ENCODE measurements around the gene PAK6.
A peak's percentile ranks its signal among the peaks of the same experiment; 100 is the strongest.

PAK6 gene

DNA sequence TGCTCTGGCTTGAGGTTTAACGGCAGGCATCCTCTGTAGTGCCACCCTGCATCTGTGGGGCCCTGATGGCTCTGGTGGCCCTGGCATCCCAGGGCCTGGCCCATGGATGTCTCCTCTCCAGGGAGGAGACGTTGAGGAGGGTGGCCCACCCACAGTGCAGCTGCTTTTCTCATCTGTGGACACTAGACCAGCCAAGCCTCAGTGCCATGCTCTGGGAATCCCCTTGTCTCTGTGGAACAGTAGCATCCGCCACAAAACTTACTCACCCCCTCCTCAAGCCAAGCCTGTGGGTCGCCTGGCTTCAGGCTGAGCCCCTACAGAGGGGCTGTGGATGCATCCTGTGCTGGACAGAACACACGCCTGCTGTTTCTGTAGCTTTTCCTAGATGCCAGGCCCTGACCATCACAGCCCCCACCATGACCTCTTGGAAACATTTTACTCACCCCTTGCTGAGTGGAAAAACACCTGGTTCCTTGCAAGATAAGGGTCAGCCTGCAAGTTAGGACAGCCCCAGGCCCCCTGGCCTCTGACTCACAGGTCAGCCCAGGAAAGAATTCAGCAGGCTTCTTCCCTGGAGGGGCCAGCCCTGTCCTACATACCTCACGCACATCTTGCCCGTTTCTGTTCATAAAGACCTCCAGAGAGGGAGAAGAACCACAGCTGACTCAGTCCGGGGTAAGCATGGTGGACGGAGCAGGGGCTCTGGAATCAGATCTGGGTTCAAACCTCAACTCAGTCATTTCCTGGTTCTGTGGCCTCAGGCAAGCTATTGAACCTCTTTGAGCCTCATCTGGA is 19.0 kb downstream of the PAK6 start:
- no peak for DNase-seq

- no peak for DNase-seq
Measured at GRCh38 chr15:40258544-40258943, 19.7 kb downstream of the PAK6 start.

DNA sequence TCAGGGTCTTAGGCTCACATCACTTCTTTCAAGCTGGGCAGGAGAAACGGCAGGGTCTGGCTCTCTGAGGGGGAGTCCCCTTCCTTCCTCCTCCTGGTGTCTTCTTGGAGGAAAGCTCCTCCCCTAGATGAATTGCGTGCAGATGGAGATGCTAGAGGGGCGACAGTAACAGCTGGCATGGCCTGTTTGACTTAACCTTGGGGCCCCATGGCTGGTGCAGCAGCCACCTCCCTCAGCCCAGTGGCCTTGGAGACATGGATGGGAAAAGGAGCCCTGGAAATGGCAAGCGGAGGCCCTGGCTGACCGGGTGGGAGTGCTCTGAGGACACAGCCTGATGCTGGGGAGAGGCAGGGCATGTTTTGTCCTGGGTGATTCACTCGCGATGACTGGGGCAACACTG is 20.2 kb downstream of the PAK6 start:
- no peak for DNase-seq

- no peak for DNase-seq
Measured at GRCh38 chr15:40263024-40263754, 24.3 kb downstream of the PAK6 start.

DNA sequence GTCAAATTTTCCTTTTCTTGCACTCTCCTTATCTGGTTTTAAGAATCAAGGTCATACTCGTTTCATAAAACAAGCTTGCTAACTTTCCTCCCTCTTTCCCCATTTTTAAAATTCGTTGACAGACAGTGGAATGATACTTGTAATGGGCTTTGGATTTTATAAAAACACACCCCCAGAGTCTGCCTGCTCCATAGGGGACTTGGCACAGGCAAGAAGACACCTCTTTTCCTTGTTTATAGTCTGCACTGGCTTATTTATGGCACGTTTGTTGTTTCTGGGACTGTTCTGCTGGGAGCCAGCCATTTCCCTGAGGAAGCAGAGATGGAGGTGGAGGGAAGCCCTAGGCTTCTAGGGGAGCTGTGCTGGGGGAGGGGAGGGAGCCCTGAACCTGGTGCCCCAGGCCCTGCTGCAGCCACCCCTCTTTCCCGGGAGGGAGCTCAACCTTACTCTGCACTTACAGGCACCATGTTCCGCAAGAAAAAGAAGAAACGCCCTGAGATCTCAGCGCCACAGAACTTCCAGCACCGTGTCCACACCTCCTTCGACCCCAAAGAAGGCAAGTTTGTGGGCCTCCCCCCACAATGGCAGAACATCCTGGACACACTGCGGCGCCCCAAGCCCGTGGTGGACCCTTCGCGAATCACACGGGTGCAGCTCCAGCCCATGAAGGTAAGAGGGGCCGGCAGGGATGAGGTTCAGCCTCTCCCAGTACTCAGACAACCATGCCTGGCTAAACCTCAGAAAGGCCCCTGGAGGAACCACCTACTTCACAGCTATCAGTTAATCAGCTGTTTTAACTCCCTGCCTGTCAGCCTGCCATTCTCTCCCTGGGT is 25.7 kb downstream of the PAK6 start:
- DNase-seq = no peak

DNA sequence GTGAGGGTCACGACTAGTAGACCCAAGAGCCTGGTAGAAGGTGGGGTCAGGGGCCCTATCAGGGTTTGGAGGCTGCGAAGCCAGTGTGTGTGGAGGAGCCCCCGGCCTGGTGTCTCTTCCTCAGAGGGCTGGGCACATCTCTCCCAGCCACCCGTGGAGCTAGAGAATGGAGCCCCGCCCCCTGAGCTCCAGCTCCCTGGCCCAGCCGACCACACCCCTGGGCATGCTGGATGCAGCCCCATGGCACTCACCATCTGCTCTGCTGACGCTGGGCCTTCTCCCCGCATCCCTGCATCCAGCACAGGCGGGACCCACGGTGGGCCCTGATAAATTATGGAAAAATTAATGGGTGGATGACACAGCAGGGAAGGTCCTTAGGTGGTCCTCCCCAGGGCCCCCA is 26.5 kb downstream of the PAK6 start:
- no peak for DNase-seq

DNA sequence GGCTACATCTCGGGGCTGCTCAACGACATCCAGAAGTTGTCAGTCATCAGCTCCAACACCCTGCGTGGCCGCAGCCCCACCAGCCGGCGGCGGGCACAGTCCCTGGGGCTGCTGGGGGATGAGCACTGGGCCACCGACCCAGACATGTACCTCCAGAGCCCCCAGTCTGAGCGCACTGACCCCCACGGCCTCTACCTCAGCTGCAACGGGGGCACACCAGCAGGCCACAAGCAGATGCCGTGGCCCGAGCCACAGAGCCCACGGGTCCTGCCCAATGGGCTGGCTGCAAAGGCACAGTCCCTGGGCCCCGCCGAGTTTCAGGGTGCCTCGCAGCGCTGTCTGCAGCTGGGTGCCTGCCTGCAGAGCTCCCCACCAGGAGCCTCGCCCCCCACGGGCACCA is 27.0 kb downstream of the PAK6 start:
- DNase-seq = no peak

DNA sequence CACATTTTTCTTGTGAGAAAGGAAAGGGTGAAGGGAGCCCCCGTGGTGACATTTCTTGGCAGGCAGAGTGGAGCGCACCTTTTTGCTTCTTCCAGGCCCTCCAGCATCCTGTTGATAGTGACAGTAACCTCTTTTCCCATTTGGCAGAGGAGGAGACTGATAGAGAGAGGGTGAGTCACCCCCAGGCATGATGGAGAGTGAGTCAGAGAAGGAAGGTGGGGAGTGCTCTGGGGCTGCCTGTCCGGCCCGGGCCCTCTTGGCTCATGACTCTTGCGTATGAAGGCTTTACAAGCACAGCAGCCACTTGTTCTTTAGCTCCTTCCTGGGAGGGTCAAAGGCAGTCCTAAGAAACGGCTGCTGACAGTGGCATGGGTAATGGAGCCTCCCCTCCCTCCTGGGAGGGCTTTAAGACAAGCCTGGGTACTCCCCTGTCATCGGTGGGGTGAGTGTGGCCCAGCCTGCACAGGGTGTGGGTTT is 28.0 kb downstream of the PAK6 start:
- DNase-seq = no peak

DNA sequence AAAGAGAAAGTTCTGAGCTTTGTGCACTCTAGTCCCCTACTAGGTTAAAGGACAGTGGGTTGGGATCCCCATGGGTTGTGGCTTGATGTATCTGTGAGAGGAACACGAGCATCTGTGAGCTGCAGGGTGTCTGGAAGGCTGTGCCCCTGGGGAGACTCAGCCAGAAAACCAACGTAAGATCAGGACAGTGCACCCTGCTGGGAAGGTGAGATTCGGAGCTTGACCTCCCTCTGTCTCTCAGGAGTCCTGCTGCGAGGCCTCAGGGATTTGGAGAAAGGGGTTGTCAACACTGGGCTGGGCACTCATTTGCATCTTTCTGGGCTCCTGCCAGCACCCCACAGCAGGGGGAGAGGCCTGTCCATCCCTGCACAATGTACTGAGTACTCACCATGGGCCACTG is 28.8 kb downstream of the PAK6 start:
- no peak for DNase-seq

DNA sequence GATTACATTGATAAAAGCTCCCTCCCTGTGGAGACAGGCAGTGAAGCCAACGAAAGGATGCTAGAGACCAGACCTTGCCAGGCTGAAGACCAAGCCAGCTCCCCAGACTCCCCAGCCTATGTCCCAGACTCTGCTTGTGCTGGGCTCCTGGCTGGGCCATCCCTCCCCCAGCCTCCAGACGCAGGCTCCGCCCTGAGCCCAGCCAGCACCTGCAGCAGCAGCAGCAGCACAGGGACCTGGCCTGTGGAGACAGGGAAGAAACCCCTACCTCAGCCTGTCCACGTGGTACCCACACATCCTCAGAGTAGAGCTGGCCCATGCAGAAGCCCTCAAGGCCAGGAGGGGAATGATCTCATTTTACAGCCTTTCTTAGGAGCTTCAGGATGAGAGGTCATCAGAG is 30.7 kb downstream of the PAK6 start:
- no peak for DNase-seq

GRCh38 chr15:40270246-40270995 is 31.6 kb downstream of the PAK6 start:
- no peak for DNase-seq

GRCh38 chr15:40271685-40272484 is 33.0 kb downstream of the PAK6 start:
- DNase-seq = no peak

DNA sequence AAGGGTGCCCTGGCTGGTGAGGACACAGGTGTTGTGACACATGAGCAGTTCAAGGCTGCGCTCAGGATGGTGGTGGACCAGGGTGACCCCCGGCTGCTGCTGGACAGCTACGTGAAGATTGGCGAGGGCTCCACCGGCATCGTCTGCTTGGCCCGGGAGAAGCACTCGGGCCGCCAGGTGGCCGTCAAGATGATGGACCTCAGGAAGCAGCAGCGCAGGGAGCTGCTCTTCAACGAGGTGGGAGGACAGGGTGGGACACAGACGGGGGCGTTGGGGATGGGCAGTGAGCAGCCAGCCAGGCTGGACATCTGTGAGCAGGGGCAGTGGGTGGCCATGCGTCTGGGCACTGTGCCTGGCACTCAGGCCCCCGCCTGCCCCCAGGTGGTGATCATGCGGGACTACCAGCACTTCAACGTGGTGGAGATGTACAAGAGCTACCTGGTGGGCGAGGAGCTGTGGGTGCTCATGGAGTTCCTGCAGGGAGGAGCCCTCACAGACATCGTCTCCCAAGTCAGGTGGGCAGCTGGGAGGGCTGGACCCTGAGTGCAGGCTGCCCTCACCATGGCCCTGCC is 33.7 kb downstream of the PAK6 start:
- no peak for DNase-seq

DNA sequence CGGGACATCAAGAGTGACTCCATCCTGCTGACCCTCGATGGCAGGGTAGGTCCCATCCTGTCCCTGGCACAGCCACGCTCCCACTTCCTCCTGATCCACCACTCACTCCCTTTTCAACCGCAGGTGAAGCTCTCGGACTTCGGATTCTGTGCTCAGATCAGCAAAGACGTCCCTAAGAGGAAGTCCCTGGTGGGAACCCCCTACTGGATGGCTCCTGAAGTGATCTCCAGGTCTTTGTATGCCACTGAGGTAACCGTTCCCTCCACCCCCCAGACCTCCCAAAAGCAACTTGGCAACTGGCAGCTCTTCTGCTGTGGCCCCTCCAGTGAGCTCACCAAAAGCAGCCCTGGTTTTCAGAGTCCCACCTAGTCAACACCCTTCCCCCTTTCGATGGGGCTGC is 34.6 kb downstream of the PAK6 start:
- no peak for DNase-seq

GRCh38 chr15:40274350-40275274 is 35.7 kb downstream of the PAK6 start:
- peak; percentile 89 for DNase-seq

DNA sequence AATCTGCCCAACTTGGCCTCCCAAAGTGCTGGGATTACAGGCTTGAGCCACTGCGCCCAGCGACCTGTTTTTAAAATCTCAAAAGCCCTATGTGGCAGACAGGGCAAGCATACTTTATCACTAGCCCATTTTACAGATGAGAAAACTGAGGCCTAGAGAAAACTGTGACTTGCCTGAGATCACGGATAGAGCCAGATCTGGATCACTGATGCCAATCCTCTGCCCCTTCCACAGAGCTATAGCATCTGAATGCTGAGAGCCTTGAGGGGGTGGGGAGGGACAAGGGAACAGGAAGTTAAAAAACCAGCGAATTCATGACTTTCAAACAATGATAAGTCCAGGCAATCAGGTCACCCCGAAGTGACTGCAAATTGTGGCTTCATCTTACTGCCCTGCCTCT is 36.7 kb downstream of the PAK6 start:
- DNase-seq = no peak

DNA sequence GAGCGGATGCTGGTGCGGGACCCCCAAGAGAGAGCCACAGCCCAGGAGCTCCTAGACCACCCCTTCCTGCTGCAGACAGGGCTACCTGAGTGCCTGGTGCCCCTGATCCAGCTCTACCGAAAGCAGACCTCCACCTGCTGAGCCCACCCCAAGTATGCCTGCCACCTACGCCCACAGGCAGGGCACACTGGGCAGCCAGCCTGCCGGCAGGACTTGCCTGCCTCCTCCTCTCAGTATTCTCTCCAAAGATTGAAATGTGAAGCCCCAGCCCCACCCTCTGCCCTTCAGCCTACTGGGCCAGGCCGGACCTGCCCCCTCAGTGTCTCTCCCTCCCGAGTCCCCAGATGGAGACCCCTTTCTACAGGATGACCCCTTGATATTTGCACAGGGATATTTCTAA is 37.1 kb downstream of the PAK6 start:
- no peak for DNase-seq

DNA sequence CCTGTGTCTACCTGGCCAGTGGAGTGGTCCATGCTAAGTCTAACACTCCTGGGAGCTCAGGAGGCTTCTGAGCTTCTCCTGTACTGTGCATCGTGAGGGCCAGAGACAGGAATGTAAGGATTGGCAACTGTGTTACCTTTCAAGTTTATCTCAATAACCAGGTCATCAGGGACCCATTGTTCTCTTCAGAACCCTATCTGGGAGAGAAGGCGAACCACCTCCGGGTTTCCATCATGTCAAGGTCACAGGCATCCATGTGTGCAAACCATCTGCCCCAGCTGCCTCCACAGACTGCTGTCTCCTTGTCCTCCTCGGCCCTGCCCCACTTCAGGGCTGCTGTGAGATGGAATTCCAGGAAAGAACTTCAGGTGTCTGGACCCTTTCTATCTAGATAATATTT is 38.1 kb downstream of the PAK6 start:
- DNase-seq = no peak

GRCh38 chr15:40277471-40277870 is 38.6 kb downstream of the PAK6 start:
- DNase-seq = no peak

GRCh38 chr15:40278026-40278425 is 39.2 kb downstream of the PAK6 start:
- DNase-seq = no peak

Data from stimulated activated CD4-positive, alpha-beta T cell treated with anti-CD3 and anti-CD28 coated beads, Interleukin-4, amount 100 ng/mL, for 1 hour (primary cell).